Measurements from ENCODE around the gene ETFDH. TPM values are rescaled to one million over a fixed set of nuclear protein-coding genes. Genes with fewer than 3 reads are reported as not detected.

The ETFDH gene
- total RNA-seq, 3 donors from 2014 or later (not counting 1 experiment from before 2014, with no cell fraction given): 20.3 to 36.7 (median 22.2) TPM

GRCh38 chr4:158673633-158674032, 1.5 kb downstream of the ETFDH start:
- Mint-ChIP-seq H3K27me3 (ENCODE audit: low read depth in 2 of 2) (no peaks in the 10 kb centered on the region), H3K36me3 (no peaks in the 10 kb centered on the region), H3K4me3 (peak overlapping the region; percentile 21), H3K4me1 (peaks cover 19 to 25% of the 10 kb centered on the region in 2 donors), H3K27ac (no peak overlapping the region), H3K9me3 (no peaks in the 10 kb centered on the region)
- Histone ChIP-seq H3K27me3 (ENCODE audit: control insufficient read depth, insufficient read depth, low read length) (no peaks in the 10 kb centered on the region), H3K4me1 (ENCODE audit: control insufficient read depth, insufficient read depth, low read length) (peaks cover 16% of the 10 kb centered on the region), H3K36me3 (ENCODE audit: control insufficient read depth, insufficient read depth, low read length) (no peaks in the 10 kb centered on the region), H3K4me3 (ENCODE audit: low read length) (no peak overlapping the region), H3K9me3 (ENCODE audit: control insufficient read depth, insufficient read depth, low read length) (no peaks in the 10 kb centered on the region), H3K27ac (ENCODE audit: low read length) (no peak overlapping the region)
- intact Hi-C loops (cut with micrococcal nuclease): loop anchor here (2.0 to 5.0 kb wide), 2 partner anchors 49 to 139 kb away; partner anchors contain the start of gene PPID
- ATAC-seq (no peak), DNase-seq (no peak)
- WGBS (ENCODE audit: insufficient coverage): 75% methylated on average over 2 of the region's 3 CpGs
- TF ChIP-seq, protein P1, sequence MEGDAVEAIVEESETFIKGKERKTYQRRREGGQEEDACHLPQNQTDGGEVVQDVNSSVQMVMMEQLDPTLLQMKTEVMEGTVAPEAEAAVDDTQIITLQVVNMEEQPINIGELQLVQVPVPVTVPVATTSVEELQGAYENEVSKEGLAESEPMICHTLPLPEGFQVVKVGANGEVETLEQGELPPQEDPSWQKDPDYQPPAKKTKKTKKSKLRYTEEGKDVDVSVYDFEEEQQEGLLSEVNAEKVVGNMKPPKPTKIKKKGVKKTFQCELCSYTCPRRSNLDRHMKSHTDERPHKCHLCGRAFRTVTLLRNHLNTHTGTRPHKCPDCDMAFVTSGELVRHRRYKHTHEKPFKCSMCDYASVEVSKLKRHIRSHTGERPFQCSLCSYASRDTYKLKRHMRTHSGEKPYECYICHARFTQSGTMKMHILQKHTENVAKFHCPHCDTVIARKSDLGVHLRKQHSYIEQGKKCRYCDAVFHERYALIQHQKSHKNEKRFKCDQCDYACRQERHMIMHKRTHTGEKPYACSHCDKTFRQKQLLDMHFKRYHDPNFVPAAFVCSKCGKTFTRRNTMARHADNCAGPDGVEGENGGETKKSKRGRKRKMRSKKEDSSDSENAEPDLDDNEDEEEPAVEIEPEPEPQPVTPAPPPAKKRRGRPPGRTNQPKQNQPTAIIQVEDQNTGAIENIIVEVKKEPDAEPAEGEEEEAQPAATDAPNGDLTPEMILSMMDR (IDR thresholded peaks at IDR 0.05): no peak

DNA sequence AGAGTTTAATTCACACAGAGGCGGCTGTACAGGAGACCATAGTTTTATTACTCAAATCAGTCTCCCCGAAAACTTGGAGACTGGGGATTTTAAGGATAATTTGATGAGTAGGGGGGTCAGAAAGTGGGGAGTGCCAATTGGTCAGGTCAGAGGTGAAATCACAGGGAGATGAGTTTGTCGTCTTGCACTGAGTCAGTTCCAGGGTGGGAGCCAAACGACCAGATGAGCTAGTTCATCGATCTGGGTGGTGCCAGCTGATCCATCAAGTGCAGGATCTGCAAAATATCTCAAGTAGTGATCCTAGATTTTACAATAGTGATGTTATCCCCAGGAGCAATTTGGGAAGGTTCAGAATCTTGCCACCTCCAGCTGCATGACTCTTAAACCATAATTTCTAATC, 4.0 kb downstream of the ETFDH start:
- Mint-ChIP-seq H3K27me3 (ENCODE audit: low read depth in 2 of 2) (no peaks in the 10 kb centered on the region), H3K4me3 (no peak overlapping the region), H3K9me3 (no peaks in the 10 kb centered on the region), H3K27ac (no peak overlapping the region), H3K4me1 (peaks cover 16 to 19% of the 10 kb centered on the region in 2 donors), H3K36me3 (no peaks in the 10 kb centered on the region)
- 95% methylated on average over 5 of the region's 5 CpGs for WGBS (ENCODE audit: insufficient coverage)
- no peak for DNase-seq
- Histone ChIP-seq H3K36me3 (ENCODE audit: control insufficient read depth, insufficient read depth, low read length) (no peaks in the 10 kb centered on the region), H3K27me3 (ENCODE audit: control insufficient read depth, insufficient read depth, low read length) (no peaks in the 10 kb centered on the region), H3K27ac (ENCODE audit: low read length) (no peak overlapping the region), H3K4me1 (ENCODE audit: control insufficient read depth, insufficient read depth, low read length) (peaks cover 11% of the 10 kb centered on the region), H3K4me3 (ENCODE audit: low read length) (no peak overlapping the region), H3K9me3 (ENCODE audit: control insufficient read depth, insufficient read depth, low read length) (no peaks in the 10 kb centered on the region)
- intact Hi-C loops (cut with micrococcal nuclease): no loop called here
- ATAC-seq: no peak
- TF ChIP-seq, protein P1 (IDR thresholded peaks at IDR 0.05): no peak

- DNase-seq: no peak
- 92% methylated on average over 2 of the region's 2 CpGs for WGBS (ENCODE audit: insufficient coverage)
- H3K36me3 Mint-ChIP-seq: no peaks in the 10 kb centered on the region
- H3K27ac Mint-ChIP-seq: no peak overlapping the region
- no peaks in the 10 kb centered on the region for H3K9me3 Mint-ChIP-seq
- Histone ChIP-seq H3K27ac (ENCODE audit: low read length) (no peak overlapping the region), H3K4me3 (ENCODE audit: low read length) (no peak overlapping the region), H3K36me3 (ENCODE audit: control insufficient read depth, insufficient read depth, low read length) (peaks cover 2% of the 10 kb centered on the region), H3K27me3 (ENCODE audit: control insufficient read depth, insufficient read depth, low read length) (no peaks in the 10 kb centered on the region), H3K9me3 (ENCODE audit: control insufficient read depth, insufficient read depth, low read length) (no peaks in the 10 kb centered on the region), H3K4me1 (ENCODE audit: control insufficient read depth, insufficient read depth, low read length) (no peaks in the 10 kb centered on the region)
- intact Hi-C loops (cut with micrococcal nuclease): no loop called here
- H3K4me3 Mint-ChIP-seq: no peak overlapping the region
- no peak for ATAC-seq
- H3K4me1 Mint-ChIP-seq: peaks cover 4 to 5% of the 10 kb centered on the region in 2 donors
- TF ChIP-seq, protein P1 (IDR thresholded peaks at IDR 0.05): no peak
- H3K27me3 Mint-ChIP-seq (ENCODE audit: low read depth in 2 of 2): no peaks in the 10 kb centered on the region
Measured at GRCh38 chr4:158678767-158679166, 6.7 kb downstream of the ETFDH start.

GRCh38 chr4:158681629-158682028, 9.5 kb downstream of the ETFDH start:
- TF ChIP-seq, protein P1 (IDR thresholded peaks at IDR 0.05): no peak
- H3K9me3 ChIP-seq (ENCODE audit: control insufficient read depth, insufficient read depth, low read length): no peaks in the 10 kb centered on the region
- H3K4me3 Mint-ChIP-seq: no peak overlapping the region
- no peak overlapping the region for H3K27ac Mint-ChIP-seq
- H3K36me3 Mint-ChIP-seq: peaks cover 8% of the 10 kb centered on the region
- H3K4me1 Mint-ChIP-seq: peaks cover 4 to 5% of the 10 kb centered on the region in 2 donors
- no peak for ATAC-seq
- H3K9me3 Mint-ChIP-seq: no peaks in the 10 kb centered on the region
- no peaks in the 10 kb centered on the region for H3K27me3 ChIP-seq (ENCODE audit: control insufficient read depth, insufficient read depth, low read length)
- no peaks in the 10 kb centered on the region for H3K27me3 Mint-ChIP-seq (ENCODE audit: low read depth in 2 of 2)
- H3K27ac ChIP-seq (ENCODE audit: low read length): no peak overlapping the region
- H3K4me3 ChIP-seq (ENCODE audit: low read length): no peak overlapping the region
- intact Hi-C loops (cut with micrococcal nuclease): no loop called here
- no peaks in the 10 kb centered on the region for H3K4me1 ChIP-seq (ENCODE audit: control insufficient read depth, insufficient read depth, low read length)
- peaks cover 11% of the 10 kb centered on the region for H3K36me3 ChIP-seq (ENCODE audit: control insufficient read depth, insufficient read depth, low read length)
- WGBS (ENCODE audit: insufficient coverage): no CpG with 5 or more reads among the region's 1 CpG
- no peak for DNase-seq

All from natural killer cell (primary cell).